ENCODE measurements around the gene PDE3A.
"Not testable (repeated sequence)": the region's sequence is repeated elsewhere in the genome, so short reads cannot be mapped to it uniquely, and the experiment has no call there.

The PDE3A gene

DNA sequence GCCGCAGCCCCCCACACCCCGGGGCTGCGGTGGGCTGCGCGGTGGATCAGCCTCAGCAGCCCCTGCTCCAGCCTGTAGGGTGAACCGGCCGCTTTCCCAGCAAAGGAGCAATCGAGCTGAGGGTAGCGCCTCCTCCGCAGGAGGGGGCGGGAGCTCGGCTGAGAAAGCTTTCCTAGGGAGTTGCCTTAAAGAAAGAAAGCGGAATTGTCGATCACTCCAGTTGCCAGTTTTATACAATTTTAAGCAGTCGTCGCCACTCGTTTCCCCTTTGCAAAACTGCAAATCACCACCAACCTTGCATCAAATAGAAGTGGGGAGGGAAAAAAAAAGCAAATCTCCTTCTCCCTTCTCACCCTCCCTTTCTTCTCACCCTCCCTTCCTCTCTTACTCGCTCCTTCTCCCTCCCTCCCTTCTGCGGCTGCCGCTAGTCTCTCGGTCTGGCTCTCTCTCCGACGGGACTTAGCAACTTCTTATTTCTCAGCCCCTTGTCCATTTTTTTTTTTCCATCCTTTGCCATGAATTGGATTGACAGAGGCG is at the start of gene PDE3A:
Gene PDE3A (plus strand): TSS at position 424 of the 537 bp plus-strand sequence. CDS start 748 bp downstream, outside the sequence.
- peak; percentile 72 for DNase-seq (ENCODE audit: low read depth)

DNA sequence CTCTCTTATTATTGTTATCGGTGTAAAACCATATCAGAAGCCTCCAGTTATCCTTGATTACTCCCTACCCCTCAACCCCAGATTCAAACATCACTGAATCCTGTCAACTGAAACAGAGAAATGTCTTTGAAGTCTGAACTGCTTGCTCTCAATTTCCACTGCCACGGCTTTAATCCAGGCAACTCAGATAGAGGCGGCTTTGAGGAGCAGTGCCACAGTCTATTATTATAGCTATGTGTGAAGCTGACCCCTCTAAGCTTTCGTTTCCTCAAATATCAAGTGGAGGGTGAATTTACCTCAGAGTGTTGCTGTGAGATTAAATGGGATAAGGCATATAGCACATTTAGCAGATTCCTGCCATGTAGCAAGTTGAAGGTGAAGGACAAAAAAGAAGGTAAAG is 49.0 kb upstream of the PDE3A start:
- DNase-seq (ENCODE audit: low read depth), result no peak

DNA sequence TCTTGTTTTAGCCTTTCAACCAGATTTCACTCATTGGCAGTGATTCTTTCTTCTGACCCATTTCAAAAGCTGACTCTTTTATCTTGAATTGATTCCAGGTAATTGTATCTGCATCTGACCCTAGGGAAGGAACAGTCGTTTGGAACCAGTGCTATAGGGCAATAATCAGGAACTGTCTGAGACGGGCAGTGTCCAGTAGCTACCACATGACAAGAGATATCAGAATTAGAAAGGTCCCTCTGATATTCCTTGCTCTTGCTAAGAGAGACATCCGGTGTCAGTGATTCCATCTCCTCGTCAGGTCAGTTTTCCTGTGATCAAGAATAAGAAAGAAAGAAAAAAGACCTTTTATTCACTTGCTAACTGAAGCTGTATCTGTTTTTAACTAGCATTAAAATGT is 47.8 kb upstream of the PDE3A start:
- no peak for DNase-seq (ENCODE audit: low read depth)

DNA sequence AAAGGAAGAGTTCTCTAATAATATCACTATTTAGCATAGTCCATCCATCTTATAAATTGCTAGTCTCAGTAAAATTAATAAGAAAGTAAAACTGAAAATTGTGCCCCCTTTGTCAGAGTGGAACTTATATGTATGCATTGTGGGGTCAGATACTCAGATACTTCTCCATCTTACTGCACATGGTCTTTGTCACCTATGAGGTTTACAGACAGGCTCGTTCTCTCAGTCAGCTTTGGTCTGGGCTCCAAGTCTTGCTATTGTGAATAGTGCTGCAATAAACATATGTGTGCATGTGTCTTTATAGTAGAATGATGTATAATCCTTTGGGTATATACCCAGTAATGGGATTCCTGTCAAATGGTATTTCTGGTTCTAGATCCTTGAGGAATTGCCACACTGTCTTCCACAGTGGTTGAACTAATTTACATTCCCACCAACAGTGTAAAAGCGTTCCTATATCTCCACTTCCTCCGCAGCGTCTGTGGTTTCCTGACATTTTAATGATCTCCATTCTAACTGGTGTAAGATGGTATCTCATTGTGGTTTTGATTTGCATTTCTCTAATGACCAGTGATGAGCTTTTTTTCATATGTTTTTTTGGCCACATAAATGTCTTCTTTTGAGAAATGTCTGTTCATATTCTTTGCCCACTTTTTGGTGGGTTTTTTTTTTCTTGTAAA is 37.4 kb upstream of the PDE3A start:
- not testable (repeated sequence) for DNase-seq (ENCODE audit: low read depth)

DNA sequence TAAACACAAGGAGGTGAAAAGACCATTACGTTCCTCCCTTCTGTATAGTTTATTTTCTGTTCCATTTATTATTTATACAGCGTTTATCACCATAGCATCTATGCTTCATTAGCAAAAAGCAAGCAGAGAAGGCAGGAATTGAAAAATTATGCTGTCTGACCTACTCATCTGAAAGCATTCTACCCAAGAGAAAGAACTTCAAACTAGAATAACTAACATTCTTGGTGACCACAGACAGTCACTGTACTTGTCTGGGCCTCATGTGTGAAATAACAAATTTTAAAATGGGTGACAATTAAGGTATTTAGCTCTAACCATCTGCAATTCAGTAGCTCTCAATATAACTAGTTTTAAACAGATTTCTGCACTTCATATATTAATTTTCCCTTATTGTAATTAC is 29.3 kb upstream of the PDE3A start:
- DNase-seq (ENCODE audit: low read depth), result peak; percentile 2

DNA sequence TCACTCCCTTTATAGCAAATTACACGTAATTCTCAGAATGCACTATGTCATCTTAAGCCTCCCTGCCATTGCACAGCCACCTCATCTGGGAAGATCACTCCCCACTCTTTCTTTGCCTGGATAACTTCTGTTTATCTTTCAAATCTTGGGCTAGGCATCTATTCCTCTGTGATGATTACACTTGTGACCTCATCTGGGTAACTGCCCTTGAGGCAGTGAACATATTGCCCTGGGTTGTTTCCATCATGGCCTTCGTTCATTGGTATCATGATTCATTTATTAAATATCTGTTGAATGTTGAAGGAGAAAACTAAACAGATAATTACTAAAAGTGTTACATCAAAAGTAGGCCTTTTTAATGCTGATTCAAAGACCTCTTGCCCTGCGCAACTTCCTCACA is 26.2 kb upstream of the PDE3A start:
- DNase-seq (ENCODE audit: low read depth), result peak; percentile 26

DNA sequence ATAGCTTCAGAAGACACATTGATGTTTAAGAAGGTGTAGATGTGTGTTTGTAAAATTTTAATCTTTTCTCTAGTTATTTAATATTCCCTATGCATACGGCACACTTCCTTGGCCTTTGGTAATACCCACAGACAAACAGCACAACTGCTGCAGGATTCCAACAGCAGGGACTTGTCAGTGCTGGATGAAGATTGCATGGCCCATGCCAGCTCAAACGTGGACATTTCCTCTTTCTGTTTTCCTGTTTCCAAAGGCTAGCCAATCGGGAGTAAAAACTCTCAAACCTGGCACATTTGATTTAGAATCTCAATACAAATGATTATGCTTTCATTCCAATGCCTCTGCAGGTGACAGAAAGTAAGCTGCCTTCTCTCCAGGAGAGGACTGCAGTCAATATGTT is 22.5 kb upstream of the PDE3A start:
- no peak for DNase-seq (ENCODE audit: low read depth)

DNA sequence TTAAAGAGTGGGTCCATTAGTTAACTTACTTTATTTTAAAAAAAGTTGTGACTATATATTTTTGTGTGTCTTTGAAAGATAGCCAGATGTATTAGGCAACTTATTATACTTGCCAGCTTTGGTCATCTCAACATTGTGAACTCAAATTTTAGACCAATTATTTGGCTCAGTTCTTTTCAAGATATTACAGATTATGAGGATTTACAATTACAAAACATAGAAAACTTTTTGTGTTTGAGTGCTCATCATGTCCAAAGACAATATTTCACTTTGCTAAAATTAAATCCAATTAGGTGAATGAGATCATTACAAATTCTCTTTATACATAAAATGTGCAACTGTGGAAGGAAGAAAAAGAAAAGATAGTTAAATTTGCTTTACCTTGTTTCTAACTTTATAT is 18.3 kb upstream of the PDE3A start:
- DNase-seq (ENCODE audit: low read depth), result no peak

DNA sequence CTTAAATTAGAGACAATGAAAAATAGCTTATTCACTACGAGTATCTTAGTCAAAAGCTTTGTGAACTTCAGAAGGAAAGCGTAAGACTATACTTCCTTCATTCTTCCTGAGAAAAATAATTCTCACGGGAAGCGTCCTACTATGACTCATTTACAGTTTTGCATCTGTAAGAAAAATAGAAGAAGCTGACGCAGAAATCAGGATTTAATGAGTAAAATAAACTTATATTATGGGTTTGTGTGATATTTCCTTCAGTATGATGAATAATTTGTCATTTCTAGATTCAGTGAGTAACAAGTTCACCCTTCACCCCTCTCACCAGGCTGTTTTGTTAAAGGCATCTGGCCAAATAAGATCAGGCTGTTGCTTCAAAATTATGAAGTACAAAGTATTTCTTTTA is 17.8 kb upstream of the PDE3A start:
- peak; percentile 34 for DNase-seq (ENCODE audit: low read depth)

DNA sequence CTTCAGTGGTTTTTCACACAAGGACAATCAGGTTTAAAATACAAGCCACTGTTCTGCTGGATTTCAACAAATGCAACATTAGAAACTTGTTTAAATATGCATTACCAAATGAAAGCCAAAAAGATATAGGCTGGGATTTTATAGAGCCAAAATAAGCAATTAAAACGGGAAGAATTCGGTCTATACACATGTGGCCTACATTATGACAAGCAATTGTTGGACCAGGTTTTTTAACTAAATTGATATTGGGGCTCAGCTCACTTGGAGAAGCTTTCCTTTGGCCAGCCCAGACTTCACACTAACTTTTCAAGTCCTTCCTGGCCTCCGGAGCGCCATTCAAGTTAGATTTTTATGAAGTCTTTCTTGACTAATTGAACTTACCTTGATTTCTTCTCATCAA is 16.9 kb upstream of the PDE3A start:
- no peak for DNase-seq (ENCODE audit: low read depth)

DNA sequence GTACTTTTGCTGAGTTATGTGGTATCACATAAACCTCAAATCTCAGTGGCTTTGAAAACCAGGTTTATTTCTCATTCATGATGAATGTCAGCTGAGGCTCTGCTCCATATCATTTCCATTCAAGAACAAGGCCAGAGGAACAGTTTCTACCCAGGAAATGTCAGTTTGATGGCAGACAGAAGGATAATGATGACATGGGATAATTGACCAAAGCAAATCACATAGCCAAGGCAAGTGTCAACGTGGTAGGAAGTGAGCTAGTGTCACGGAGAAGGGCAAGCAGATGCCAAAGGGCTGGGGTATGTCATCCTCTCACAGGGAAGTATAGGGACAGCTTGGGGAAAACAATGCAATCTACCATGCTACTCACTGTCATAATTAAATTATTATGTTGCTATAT is 12.3 kb upstream of the PDE3A start:
- no peak for DNase-seq (ENCODE audit: low read depth)

DNA sequence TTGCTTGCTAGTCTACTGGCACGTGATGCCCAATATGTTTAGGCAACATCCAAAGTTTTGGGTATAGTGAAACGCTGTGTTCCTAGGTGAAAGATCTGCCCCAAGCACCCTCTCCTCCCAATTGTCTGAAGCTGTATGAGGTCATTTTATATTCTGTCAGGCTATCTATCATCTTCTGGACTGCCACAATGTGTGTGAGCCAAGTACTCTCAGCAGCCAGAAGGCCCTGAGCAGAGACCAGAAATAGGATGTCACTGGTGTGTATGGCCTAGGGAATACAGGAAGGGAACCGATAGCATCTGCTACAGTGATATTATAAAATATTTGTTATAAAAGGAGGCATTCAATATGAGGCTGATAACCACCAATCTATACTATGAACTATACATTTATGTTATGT is 7.9 kb upstream of the PDE3A start:
- no peak for DNase-seq (ENCODE audit: low read depth)

DNA sequence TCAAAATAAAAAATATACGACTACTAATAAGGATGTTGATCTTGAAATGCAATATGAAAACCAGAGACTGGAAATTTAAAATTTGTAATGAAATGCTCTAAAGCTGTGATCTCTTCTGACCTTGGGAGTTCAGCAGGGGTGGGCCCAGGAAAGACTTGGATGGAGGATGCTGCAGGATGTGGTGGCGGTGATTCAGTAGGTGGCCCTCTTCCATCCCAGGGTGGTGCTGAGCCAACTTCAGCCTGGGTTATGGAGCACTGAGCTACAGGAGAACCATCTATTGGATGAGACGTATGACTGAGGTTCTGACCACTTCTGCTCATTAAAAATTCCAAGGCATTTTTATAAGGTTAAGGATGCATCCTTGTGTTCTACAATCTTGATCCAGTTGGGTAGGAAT is 6.9 kb upstream of the PDE3A start:
- DNase-seq (ENCODE audit: low read depth), result no peak

DNA sequence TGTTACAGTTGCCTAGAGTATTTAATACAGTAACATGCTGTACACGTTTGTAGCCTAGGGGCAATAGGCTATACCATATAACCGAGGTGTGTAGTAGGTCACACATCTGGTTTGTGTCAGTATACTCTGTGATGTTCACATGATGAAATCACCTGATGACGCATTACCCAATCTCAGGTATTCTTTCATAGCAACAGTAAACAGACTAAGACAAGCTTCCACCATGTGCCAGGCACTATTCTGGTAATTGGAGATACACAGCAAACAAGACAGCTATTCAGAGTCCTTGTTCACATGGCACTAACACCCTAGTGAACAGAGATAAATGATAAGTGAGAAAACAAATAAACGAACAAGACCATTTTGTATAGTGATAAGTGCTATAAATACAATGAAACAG is 3.8 kb upstream of the PDE3A start:
- DNase-seq (ENCODE audit: low read depth), result no peak

DNA sequence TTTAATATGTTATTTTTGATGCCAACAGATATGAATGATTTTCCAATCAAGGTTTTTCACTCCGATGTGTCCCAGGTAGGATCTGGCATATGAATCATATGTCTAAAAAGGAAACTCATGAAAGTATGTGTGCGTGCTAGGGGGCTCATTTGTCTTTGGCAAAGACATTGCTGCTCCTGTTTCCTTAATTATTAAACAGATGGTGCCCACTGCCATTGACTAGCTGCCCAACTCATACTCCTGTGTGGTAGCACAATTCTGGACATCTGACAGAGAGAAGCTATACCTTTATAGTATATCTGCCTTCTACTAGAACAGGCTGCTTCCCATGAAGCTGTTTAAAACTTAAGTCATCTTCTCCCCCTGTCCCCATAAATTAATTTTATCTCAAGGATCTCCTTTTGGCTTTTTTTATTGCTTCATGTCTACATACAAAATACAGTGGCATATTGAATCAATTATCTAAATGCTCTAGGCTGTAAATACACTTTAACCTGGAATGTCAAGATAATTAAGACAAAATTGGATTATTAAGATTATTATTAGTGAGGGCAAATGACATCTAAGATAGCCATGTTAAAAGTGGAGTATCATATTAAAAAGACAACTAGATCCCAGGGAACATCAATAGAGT is 1.4 kb upstream of the PDE3A start:
- DNase-seq (ENCODE audit: low read depth), result no peak

DNA sequence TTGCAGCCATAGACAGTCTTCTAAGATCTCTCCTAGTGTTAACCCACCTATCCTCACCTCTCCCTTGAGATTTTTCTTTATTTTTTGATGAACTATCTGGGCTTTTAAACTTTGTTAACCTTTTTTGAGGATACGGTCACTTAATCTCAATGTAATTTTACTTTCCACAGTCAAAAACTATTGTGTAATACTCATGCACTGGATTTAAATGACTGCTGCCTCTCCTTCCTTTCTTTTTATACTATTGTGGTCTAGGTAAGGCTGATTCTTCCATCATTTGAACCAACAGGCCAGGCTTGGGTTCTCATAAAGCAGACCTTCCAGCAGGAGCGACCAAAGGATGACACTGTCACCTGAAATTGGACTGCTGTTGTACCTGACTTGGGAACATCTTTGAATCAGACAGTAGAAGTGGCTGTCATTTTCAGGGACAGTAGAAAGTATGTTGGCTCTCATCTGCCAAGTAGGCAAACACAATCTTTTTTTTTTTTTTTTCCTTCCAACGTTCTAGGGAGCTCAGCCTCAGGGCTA is 689 bp upstream of the PDE3A start:
- DNase-seq (ENCODE audit: low read depth), result no peak

DNA sequence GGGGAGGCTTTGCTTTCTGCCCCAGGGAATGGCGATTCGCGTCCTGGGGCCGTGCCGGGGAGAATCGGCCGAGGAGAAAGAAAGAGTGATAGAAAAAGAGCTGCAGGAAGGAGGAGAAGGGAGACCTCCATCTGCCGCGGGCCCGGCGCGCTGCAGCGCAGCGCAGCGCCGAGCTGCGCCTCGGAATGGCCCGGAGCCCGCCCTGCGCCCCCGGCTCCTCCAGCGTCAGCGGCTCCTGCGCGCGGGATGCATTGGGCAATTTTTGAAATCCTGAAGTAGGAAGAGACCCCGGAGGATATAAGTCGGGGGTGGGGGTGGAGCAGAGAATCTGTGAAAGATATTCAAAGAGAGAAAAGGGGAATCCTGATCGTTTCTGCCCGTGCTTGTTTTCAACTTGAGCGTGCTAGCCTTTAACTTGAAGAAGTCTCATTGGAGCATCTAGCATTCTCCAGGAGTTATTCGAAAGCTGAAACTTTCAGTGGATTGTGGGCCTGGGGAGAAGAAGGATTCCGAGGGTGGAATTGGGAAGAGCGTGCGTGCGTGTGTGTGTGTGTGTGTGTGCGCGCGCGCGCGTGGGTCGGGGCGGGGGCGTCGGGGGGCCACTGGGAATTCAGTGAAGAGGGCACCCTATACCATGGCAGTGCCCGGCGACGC is 441 bp downstream of the PDE3A start:
- peak; percentile 34 for DNase-seq (ENCODE audit: low read depth)

DNA sequence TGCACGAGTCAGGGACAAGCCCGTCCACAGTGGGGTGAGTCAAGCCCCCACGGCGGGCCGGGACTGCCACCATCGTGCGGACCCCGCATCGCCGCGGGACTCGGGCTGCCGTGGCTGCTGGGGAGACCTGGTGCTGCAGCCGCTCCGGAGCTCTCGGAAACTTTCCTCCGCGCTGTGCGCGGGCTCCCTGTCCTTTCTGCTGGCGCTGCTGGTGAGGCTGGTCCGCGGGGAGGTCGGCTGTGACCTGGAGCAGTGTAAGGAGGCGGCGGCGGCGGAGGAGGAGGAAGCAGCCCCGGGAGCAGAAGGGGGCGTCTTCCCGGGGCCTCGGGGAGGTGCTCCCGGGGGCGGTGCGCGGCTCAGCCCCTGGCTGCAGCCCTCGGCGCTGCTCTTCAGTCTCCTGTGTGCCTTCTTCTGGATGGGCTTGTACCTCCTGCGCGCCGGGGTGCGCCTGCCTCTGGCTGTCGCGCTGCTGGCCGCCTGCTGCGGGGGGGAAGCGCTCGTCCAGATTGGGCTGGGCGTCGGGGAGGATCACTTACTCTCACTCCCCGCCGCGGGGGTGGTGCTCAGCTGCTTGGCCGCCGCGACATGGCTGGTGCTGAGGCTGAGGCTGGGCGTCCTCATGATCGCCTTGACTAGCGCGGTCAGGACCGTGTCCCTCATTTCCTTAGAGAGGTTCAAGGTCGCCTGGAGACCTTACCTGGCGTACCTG is 1.1 kb downstream of the PDE3A start:
- DNase-seq (ENCODE audit: low read depth), result peak; percentile 61

DNA sequence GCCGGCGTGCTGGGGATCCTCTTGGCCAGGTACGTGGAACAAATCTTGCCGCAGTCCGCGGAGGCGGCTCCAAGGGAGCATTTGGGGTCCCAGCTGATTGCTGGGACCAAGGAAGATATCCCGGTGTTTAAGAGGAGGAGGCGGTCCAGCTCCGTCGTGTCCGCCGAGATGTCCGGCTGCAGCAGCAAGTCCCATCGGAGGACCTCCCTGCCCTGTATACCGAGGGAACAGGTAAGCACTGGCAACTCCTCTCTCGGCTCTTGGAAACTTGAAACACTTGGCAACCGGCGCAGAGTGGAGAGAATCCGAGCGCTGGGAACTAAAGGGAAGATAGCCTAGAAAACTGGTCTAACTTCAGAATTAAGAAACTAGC is 1.7 kb downstream of the PDE3A start:
- no peak for DNase-seq (ENCODE audit: low read depth)

DNA sequence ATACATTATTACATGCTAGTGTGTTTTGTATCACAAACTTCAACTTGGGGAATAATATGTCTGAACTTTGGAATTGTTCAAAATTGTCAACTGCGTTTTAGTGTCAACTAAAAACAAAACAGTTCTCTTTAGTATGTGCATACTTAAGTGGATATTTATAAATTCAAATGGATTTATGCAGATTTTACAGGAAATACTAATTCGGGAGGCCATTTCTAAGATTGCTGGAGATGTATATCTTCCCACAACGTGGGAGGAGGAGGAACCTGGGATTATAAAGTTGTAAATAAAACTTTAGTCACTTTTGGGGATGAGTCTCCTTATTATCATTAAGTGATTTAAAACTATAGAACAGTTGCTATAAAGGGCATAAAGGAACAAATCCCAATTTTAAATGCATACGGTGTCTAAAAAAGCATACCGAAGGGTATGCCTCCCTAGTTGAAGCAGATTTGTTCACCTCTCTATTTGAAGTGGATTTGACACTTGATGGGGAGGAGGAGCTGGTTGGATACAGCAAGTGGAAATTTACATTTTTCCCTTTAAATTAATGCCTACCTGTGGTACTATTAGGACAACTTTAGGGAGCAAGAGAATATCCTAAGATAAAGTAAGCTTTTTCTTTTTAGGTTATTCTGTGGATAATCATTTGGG is 2.7 kb downstream of the PDE3A start:
- DNase-seq (ENCODE audit: low read depth), result no peak

DNA sequence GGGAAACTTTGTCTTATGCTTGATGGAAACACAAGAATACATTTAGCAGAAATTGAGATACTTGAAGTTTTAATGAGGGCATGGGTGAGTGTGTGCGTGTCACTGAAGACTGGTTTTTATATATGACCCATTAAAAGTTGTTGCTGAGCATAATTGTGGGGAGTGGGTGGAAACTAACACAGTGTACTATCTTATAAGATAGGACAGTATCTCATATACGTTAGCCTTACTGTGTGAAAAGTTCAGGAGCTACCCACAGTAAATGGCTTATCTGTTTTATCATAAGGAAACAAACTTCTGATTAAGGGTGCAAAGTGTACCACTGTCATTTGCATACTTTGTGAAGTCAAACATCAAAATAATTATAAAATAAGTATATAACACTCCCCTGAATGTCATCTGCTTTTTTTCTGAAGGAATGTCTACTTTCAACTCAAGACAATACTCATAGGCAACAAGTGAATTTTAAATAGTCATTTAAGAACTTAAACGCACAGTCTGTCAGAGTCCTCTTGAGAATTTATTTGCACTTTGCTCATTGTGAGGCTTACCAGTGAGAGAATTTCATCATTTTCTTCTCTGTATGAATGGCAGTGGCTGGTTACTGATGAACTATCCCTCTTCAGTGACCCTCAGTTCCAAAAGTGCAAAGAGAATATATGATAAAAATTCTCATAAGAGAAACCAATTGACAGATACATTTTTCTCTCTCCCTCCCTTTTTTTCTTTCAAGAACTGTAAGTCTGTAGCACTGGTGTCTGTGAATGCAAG is 4.2 kb downstream of the PDE3A start:
- no peak for DNase-seq (ENCODE audit: low read depth)
